ENCODE data around the gene LHX2.
A peak's percentile ranks its signal among the peaks of the same experiment; 100 is the strongest.

DNA sequence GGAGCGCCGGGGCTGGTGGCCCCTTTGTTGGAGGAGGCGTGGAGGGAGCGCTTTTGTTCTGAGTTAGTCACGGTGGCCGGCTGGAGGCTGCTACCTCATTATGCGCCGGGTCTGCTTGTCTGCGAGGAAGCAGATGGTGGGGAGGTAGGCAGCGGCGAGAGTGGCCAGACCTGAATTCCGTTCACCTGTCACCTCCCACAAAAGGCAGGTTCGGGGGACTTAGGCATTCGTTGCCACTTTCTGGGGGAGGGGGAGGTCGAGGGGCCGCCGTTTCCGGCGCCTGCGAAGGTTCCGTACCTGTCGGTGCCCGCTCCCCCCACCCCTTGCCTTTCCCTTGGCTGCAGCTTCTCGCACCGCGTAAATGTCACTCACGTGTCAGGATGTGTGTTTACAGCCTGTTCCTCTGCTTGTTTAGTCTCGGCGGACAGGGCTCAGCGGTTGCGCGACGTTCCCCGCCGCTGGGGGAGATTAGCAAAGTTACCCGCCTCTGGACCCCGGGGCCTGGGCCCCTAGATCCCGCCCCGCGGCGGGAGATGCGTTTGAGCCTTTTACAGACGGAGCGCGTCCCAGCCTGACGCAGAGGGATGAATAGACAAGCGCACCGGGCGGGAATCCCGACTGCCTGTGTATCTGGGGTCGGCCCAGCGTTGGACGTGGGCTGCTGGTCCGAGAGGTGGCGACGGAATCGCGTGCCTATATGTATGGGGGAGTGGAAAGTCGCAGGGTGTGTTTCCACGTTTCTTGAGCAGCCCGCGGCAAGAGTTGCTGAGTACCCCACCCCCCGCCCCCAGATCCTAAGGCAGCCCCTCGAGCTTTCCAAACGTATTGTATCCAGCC is 2.7 kb upstream of the LHX2 start:
- TF ChIP-seq, protein P1, sequence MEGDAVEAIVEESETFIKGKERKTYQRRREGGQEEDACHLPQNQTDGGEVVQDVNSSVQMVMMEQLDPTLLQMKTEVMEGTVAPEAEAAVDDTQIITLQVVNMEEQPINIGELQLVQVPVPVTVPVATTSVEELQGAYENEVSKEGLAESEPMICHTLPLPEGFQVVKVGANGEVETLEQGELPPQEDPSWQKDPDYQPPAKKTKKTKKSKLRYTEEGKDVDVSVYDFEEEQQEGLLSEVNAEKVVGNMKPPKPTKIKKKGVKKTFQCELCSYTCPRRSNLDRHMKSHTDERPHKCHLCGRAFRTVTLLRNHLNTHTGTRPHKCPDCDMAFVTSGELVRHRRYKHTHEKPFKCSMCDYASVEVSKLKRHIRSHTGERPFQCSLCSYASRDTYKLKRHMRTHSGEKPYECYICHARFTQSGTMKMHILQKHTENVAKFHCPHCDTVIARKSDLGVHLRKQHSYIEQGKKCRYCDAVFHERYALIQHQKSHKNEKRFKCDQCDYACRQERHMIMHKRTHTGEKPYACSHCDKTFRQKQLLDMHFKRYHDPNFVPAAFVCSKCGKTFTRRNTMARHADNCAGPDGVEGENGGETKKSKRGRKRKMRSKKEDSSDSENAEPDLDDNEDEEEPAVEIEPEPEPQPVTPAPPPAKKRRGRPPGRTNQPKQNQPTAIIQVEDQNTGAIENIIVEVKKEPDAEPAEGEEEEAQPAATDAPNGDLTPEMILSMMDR (IDR thresholded peaks at IDR 0.05) = no peak
- peak; percentile 56 for TF ChIP-seq POLR2AphosphoS5 (IDR thresholded peaks at IDR 0.05)

Measured in prostate gland (tissue), 2 donors.